Stimulated activated CD8-positive, alpha-beta memory T cell treated with anti-CD3 and anti-CD28 coated beads, Interleukin-12 subunit alpha, Interleukin-12 subunit beta, amount 100 ng/mL, for 24 hours (primary cell): ENCODE data around the gene DAD1.
"Not testable (repeated sequence)": the region's sequence is repeated elsewhere in the genome, so short reads cannot be mapped to it uniquely, and the experiment has no call there.

Experiments used
- DNase-seq: peaks from one replicate; pipeline ENCODE4 v3.0.0-alpha.2; 2020; ENCODE audit errors: extremely low read depth

DAD1 gene

DNA sequence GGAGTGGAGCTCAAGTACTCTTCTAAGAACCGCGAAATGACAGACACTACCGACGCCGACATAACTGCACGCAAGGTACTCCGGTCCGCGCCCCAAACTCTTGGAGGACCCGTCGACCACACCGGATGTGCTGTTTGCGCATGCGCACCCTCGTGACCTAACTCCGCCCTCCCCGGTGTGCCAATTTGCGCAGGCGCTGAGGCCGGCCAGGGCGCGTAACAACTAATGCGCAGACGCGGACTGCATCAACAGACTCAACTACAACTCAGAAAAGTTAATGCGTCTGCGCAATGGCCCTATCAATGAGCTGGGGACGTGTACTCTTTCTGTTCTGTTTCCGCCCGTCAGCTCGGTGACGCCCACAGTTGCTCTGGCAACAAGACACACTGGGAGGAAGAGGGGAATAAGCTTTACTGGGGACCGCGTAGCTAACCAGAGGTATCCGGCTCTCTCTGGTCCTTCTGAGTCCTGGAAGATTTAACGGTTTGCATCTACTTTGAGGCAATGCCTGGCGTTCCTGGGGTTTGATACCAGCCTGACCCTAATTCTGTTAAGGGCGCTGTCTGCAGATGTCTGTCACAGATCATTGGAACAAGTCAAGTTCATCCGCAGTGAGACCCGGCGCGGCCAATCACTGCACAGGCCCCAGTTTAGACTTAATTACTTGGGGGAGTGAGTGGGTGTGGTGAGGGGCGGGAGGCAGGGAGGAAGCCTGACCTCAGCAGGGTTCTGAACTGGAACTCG is at the start of gene DAD1:
Gene DAD1 (minus strand): TSS at position 129 of the 744 bp plus-strand sequence. CDS start 67 bp downstream, at position 62.
- DNase-seq = peak; percentile 99

- DNase-seq = not testable (repeated sequence)
Measured at GRCh38 chr14:22635980-22636379, 47.0 kb upstream of the DAD1 start.

DNA sequence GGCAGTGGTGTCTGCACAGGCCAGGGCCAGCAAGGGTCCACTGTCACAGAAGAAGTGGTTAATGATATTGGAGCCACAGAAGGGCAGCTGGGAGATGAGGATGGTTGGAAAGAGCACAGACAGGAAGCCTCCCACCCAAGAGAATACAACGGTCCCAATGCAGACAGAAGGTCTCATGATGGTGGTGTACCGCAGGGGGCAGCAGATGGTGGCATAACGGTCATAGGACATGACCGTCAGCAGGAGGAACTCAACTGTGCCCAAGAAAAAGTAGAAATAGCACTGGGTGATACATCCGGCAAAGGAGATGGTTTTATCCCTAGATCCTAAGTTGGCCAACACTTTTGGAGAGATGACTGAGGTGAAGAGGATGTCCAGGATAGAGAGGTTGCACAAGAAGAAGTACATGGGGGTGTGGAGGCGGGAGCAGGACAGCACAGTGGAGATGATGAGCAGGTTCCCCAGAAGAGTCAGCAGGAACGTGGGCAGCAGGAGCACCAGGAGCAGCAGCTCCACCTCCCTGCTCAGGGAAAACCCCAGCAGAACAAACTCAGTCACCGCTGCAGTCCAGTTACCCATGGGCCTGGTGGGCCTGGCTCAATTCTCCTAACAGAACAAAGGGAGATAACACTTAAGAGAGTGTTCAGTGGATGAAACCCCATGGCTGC is 45.3 kb upstream of the DAD1 start:
- no peak for DNase-seq

- DNase-seq = no peak
Measured at GRCh38 chr14:22630486-22630885, 41.5 kb upstream of the DAD1 start.

- no peak for DNase-seq
Measured at GRCh38 chr14:22630066-22630465, 41.0 kb upstream of the DAD1 start.

- DNase-seq = no peak
Measured at GRCh38 chr14:22629361-22629760, 40.3 kb upstream of the DAD1 start.

- DNase-seq = no peak
Measured at GRCh38 chr14:22627506-22628263, 38.7 kb upstream of the DAD1 start.

- DNase-seq = no peak
Measured at GRCh38 chr14:22626590-22626989, 37.6 kb upstream of the DAD1 start.

GRCh38 chr14:22623047-22623446 is 34.0 kb upstream of the DAD1 start:
- no peak for DNase-seq

DNA sequence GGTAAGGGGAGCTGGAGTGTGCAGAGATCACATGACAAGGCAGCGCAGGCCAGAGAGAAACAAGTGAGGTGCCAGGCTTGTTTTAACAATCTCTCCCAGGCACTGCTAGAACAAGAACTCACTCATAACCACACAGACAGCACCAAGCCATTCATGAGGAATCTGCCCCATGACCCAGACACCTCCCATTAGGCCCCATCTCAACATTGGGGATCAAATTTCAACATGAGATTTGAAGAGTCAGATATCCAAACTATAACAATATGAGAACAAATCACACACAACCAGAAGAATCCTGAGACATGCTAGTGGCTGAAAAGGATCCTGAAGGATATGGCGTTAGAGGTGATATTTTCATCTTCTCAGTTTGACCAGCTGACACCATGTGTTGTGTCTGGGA is 33.2 kb upstream of the DAD1 start:
- no peak for DNase-seq

GRCh38 chr14:22615765-22616164 is 26.7 kb upstream of the DAD1 start:
- DNase-seq = not testable (repeated sequence)

- no peak for DNase-seq
Measured at GRCh38 chr14:22614240-22614799, 25.3 kb upstream of the DAD1 start.

GRCh38 chr14:22613736-22614239 is 24.8 kb upstream of the DAD1 start:
- no peak for DNase-seq

GRCh38 chr14:22613106-22613695 is 24.2 kb upstream of the DAD1 start:
- DNase-seq = no peak

DNA sequence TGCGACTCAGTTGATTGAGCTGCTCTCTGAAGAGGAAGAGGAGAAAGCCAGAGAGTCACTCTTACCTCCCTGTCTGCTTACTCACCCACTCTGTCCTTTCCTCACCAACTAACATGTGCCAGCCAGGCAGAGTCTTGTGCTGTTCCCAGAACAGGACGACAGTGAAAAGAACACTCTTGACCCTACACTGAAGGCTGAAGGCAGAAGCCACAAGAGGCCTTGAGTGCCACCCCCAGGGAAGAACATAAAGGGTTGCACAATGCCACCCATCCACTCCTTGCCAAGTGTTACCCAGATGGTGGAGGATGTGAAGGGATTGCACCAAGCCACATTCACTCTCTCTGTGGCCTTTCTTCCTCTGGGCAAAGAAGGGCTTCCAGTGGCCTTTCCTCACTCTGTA is 21.9 kb upstream of the DAD1 start:
- DNase-seq = no peak

DNA sequence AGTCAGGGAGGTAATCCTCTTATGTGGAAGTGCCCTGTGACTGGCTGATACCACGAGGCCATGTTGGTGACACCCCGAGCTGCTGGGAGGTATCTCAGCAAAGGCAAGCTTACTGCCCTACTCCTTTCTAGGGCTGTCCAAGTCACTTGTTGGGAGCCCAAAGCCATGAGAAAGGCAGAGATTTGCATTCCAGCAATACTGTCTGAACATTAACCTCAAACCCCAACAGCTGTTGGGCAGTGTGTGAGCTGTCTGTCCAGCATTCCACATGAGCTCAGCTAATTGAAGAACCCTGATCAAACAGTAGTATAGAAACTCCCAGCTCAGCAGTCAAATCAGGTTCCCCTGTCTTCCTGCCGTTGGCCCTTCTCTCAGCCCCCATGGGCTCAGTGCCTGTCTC is 18.3 kb upstream of the DAD1 start:
- no peak for DNase-seq

GRCh38 chr14:22606380-22606779 is 17.4 kb upstream of the DAD1 start:
- no peak for DNase-seq

- no peak for DNase-seq
Measured at GRCh38 chr14:22602862-22603261, 13.8 kb upstream of the DAD1 start.

- DNase-seq = no peak
Measured at GRCh38 chr14:22601996-22602395, 13.0 kb upstream of the DAD1 start.

DNA sequence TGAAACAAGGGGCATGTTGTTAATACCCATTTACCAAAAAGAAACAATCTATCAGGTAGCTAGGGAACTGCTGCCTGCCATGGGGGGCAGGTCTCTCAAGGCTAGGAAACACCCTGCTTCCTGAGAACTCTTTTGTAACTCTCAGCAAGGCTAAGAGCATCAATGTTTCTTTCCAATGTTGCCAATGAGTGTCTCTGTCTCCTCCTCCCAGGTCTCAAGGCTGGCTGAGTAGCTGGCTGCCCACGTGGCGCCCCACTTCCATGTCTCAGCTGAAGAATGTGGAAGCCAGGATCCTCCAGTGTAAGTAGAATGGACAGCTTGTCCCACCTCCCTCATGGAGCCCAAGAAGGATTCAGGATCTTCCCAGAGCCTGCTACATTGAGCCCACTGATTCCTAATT is 12.4 kb upstream of the DAD1 start:
- no peak for DNase-seq

DNA sequence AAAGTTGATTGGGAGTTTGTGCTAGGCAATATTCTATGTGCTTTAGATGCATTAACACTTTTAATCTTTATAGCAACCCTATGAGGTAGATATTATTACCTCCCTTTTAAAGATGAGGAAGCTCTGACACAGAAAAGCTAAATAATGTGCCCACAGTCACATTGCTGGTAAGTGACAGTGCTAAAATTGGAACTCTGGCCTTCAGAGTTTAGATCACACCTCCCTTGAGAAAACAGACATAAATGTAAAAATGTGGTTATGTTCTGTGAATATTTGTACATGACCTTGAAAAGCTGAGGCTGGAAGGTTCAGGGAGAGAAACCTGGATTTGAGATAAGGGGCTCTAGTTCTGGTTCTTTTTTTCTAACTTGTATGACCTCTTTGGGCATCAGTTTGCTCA is 11.0 kb upstream of the DAD1 start:
- no peak for DNase-seq

- DNase-seq = no peak
Measured at GRCh38 chr14:22599349-22599748, 10.3 kb upstream of the DAD1 start.
